Activated effector memory CD4-positive, alpha-beta T cell treated with Interleukin-2 at 50 U/mL for 16 hours (primary cell): ENCODE measurements around the gene KRTAP9-1.
"Not testable (repeated sequence)": the region's sequence is repeated elsewhere in the genome, so short reads cannot be mapped to it uniquely, and the experiment has no call there.

Experiments
- DNase-seq: peaks from one replicate; pipeline ENCODE4 v3.0.0-alpha.2; 2020

The KRTAP9-1 gene

GRCh38 chr17:41189837-41190318 lies at the start of gene KRTAP9-1:
KRTAP9-1 (plus strand) TSS chr17:41189887; CDS start chr17:41189887, 0 bp downstream.
- not testable (repeated sequence) for DNase-seq

- no peak for DNase-seq
Observed at GRCh38 chr17:41140360-41141131, 49.1 kb upstream of the KRTAP9-1 start, which contains the start of gene KRTAP4-6. KRTAP4-6 (minus strand) TSS chr17:41140544; CDS start chr17:41140487, 57 bp downstream.

GRCh38 chr17:41141361-41141760 lies 48.3 kb upstream of the KRTAP9-1 start:
- no peak for DNase-seq

- no peak for DNase-seq
Observed at GRCh38 chr17:41144846-41145245, 44.8 kb upstream of the KRTAP9-1 start.

- DNase-seq: no peak
Observed at GRCh38 chr17:41145261-41145660, 44.4 kb upstream of the KRTAP9-1 start.

GRCh38 chr17:41147531-41148204 lies 42.0 kb upstream of the KRTAP9-1 start:
- no peak for DNase-seq

- not testable (repeated sequence) for DNase-seq
Observed at GRCh38 chr17:41148971-41149651, 40.6 kb upstream of the KRTAP9-1 start.

- DNase-seq: no peak
Observed at GRCh38 chr17:41149652-41149985, 40.1 kb upstream of the KRTAP9-1 start, which contains the start of gene KRTAP4-5. KRTAP4-5 (minus strand) TSS chr17:41149825; CDS start chr17:41149767, 58 bp downstream.

- DNase-seq: no peak
Observed at GRCh38 chr17:41150026-41150425, 39.7 kb upstream of the KRTAP9-1 start.

GRCh38 chr17:41151525-41151924 lies 38.2 kb upstream of the KRTAP9-1 start:
- DNase-seq: no peak

GRCh38 chr17:41153856-41154255 lies 35.8 kb upstream of the KRTAP9-1 start:
- no peak for DNase-seq

- not testable (repeated sequence) for DNase-seq
Observed at GRCh38 chr17:41160190-41160589, 29.5 kb upstream of the KRTAP9-1 start.

- DNase-seq: no peak
Observed at GRCh38 chr17:41160648-41161047, 29.0 kb upstream of the KRTAP9-1 start, which contains the start of gene KRTAP4-4. KRTAP4-4 (minus strand) TSS chr17:41160748; CDS start chr17:41160691, 57 bp downstream.

GRCh38 chr17:41163828-41164227 lies 25.9 kb upstream of the KRTAP9-1 start:
- no peak for DNase-seq

- DNase-seq: no peak
Observed at GRCh38 chr17:41167561-41167960, 22.1 kb upstream of the KRTAP9-1 start.

GRCh38 chr17:41168121-41168520 lies 21.6 kb upstream of the KRTAP9-1 start, which contains the start of gene KRTAP4-3:
KRTAP4-3 (minus strand) TSS chr17:41168221; CDS start chr17:41168172, 49 bp downstream.
- no peak for DNase-seq

GRCh38 chr17:41171886-41172285 lies 17.8 kb upstream of the KRTAP9-1 start:
- no peak for DNase-seq

- no peak for DNase-seq
Observed at GRCh38 chr17:41176744-41177387, 12.8 kb upstream of the KRTAP9-1 start.

- DNase-seq: no peak
Observed at GRCh38 chr17:41177727-41178271, 11.9 kb upstream of the KRTAP9-1 start, which contains the start of gene KRTAP4-2. KRTAP4-2 (minus strand) TSS chr17:41178221; CDS start chr17:41178164, 57 bp downstream.

GRCh38 chr17:41178341-41178740 lies 11.3 kb upstream of the KRTAP9-1 start:
- no peak for DNase-seq

- no peak for DNase-seq
Observed at GRCh38 chr17:41178843-41179616, 10.7 kb upstream of the KRTAP9-1 start.
